Psoas muscle (tissue), 8 donors: Measurements from ENCODE around the gene CLMP. TPM values are rescaled to one million over a fixed set of nuclear protein-coding genes. Genes with fewer than 3 reads are reported as not detected.

Experiments used
- ATAC-seq, 4 donors: fragments of 200-7000 bp; cut with Tn5 transposase; one replicate each; pipeline ENCODE4 v1.9.1; 2020; ENCODE audit warnings: moderate library complexity in 3 of 4, mild to moderate bottlenecking in 2 of 4
- DNase-seq, 2 donors: peaks; one replicate each; pipeline ENCODE4 v3.0.0-alpha.2; 2020
- H3K27ac ChIP-seq: fragments of 200-600 bp; one replicate; pipeline ENCODE4 v1.8.0; 2022
- H3K27me3 ChIP-seq, 3 donors: fragments of 200-600 bp in 1 of 3; one replicate each; pipeline versions ENCODE4 v1.6.1 to v1.8.0; 2013 to 2022; ENCODE audit warnings: low read length in 2 of 3, mild to moderate bottlenecking in 2 of 3, moderate library complexity in 1 of 3; ENCODE audit not compliant: insufficient read depth in 3 of 3
- H3K36me3 ChIP-seq, 2 donors: fragments of 200-600 bp in 1 of 2; one replicate each; pipeline versions ENCODE4 v1.6.1 to v1.8.0; 2013 to 2022; ENCODE audit warnings: low read depth in 1 of 2, mild to moderate bottlenecking in 1 of 2, moderate library complexity in 1 of 2; ENCODE audit not compliant: insufficient read depth in 1 of 2
- H3K4me1 ChIP-seq: fragments of 200-600 bp; one replicate; pipeline ENCODE4 v1.8.0; 2022
- H3K4me3 ChIP-seq: fragments of 200-600 bp; one replicate; pipeline ENCODE4 v1.8.0; 2022; ENCODE audit warnings: mild to moderate bottlenecking
- H3K9me3 ChIP-seq: fragments of 200-600 bp; one replicate; pipeline ENCODE4 v1.8.0; 2022
- WGBS, 3 donors: extraction: QIAGEN DNeasy Blood & Tissue Kit; methylation state at CpG; one replicate each; pipeline versions ENCODE4 v1.1.6 to v1.1.7; 2013; 5-methylcytosine and 5-hydroxymethylcytosine counted together
- intact Hi-C, 2 donors: fragments of 100-400 bp; cut with DNase I; formaldehyde crosslinking; loops; one replicate each; pipeline versions ENCODE4 v1.11.0 to v1.14.2; 2022
- polyA plus RNA-seq, 3 donors: library from polyadenylated mRNA; stranded (reverse); fragments of 200-250 nt; gene quantifications; one replicate each; pipeline ENCODE4 v1.2.3, GENCODE V29; 2013
- total RNA-seq, 4 donors: library from RNA; stranded (reverse); fragmentation: NEBNext Ultra II Directional in 2 of 4; extraction: Animal tissue kit (Norgen Biotek cat#: 25700) in 2 of 4; gene quantifications; one replicate each; pipeline versions ENCODE4 v1.2.1 to v1.2.4, GENCODE V29; 2021 to 2023
- TF ChIP-seq, protein P1 (sequence below): fragments of 200-600 bp; IDR thresholded peaks from one replicate; pipeline ENCODE4 v1.8.0; 2022; ENCODE audit warnings: antibody characterized with exemption
- donor health status: healthy with polysubstance abuse.
- donor health status: DM: no; HTN: no; CAD: no; lungs with moderate emphysema.
- donor health status: Bipolar disorder and iron deficiency.
- donor health status: healthy.
- donor health status: DM: yes; HTN: yes; CAD: no.
- donor health status: DM: no; HTN: no; CAD: no.
- donor health status: DM: no; HTN: no; CAD: no.
- donor health status: DM: yes; HTN: yes; CAD: no.

Gene CLMP
- total and polyA plus RNA-seq, 7 donors = 0.83 to 4.2 (median 2.9) TPM

GRCh38 chr11:123186286-123186685, 8.8 kb downstream of the CLMP start:
- Histone ChIP-seq H3K27me3 (peaks cover 0 to 77% (median 6%) of the 10 kb centered on the region in 3 donors), H3K9me3 (no peaks in the 10 kb centered on the region), H3K27ac (no peak overlapping the region), H3K4me1 (no peaks in the 10 kb centered on the region), H3K36me3 (no peaks in the 10 kb centered on the region), H3K4me3 (no peak overlapping the region)
- TF ChIP-seq, protein P1, sequence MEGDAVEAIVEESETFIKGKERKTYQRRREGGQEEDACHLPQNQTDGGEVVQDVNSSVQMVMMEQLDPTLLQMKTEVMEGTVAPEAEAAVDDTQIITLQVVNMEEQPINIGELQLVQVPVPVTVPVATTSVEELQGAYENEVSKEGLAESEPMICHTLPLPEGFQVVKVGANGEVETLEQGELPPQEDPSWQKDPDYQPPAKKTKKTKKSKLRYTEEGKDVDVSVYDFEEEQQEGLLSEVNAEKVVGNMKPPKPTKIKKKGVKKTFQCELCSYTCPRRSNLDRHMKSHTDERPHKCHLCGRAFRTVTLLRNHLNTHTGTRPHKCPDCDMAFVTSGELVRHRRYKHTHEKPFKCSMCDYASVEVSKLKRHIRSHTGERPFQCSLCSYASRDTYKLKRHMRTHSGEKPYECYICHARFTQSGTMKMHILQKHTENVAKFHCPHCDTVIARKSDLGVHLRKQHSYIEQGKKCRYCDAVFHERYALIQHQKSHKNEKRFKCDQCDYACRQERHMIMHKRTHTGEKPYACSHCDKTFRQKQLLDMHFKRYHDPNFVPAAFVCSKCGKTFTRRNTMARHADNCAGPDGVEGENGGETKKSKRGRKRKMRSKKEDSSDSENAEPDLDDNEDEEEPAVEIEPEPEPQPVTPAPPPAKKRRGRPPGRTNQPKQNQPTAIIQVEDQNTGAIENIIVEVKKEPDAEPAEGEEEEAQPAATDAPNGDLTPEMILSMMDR = no peak
- intact Hi-C loops = no loop called here
- DNase-seq (no peak), ATAC-seq (no peak)
- WGBS, 3 donors = 79 to 84% (median 84%) methylated on average over 8 of the region's 8 CpGs

GRCh38 chr11:123185326-123185725, 9.7 kb downstream of the CLMP start:
- WGBS, 3 donors = 59 to 76% (median 75%) methylated on average over 11 to 12 of the region's 12 CpGs
- no peak for ATAC-seq
- Histone ChIP-seq H3K4me1 (no peaks in the 10 kb centered on the region), H3K27me3 (peaks cover 0 to 68% (median 6%) of the 10 kb centered on the region in 3 donors), H3K27ac (no peak overlapping the region), H3K4me3 (no peak overlapping the region), H3K36me3 (no peaks in the 10 kb centered on the region), H3K9me3 (no peaks in the 10 kb centered on the region)
- DNase-seq = no peak
- TF ChIP-seq, protein P1 = no peak
- intact Hi-C loops = no loop called here

DNA sequence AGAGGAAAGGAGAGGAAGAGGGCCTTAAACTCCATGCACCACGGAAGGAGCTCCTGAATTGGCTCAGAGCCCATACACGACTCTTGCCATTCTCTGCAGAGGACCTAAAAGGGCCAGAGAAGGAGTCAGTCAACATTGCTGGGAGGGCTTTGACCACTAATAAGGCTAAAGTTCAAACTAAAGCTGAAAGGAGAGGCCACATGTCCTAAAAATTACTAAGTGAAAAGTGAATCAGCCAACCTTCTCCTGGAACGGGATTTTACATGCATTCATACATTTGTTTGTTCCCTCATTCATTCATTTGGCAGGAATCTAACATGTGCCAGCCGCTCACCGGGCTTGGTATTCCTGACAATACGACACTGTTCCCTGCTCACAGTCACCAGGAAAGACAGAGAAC, 10.5 kb downstream of the CLMP start:
- no peak overlapping the region for H3K4me3 ChIP-seq
- no peak overlapping the region for H3K27ac ChIP-seq
- H3K36me3 ChIP-seq = no peaks in the 10 kb centered on the region
- no peak for DNase-seq
- no peaks in the 10 kb centered on the region for H3K4me1 ChIP-seq
- intact Hi-C loops = no loop called here
- TF ChIP-seq, protein P1 = no peak
- H3K27me3 ChIP-seq = peaks cover 0 to 60% (median 6%) of the 10 kb centered on the region in 3 donors
- no peak for ATAC-seq
- 35 to 56% (median 42%) methylated on average over 6 of the region's 6 CpGs for WGBS, 3 donors
- H3K9me3 ChIP-seq = no peaks in the 10 kb centered on the region

DNA sequence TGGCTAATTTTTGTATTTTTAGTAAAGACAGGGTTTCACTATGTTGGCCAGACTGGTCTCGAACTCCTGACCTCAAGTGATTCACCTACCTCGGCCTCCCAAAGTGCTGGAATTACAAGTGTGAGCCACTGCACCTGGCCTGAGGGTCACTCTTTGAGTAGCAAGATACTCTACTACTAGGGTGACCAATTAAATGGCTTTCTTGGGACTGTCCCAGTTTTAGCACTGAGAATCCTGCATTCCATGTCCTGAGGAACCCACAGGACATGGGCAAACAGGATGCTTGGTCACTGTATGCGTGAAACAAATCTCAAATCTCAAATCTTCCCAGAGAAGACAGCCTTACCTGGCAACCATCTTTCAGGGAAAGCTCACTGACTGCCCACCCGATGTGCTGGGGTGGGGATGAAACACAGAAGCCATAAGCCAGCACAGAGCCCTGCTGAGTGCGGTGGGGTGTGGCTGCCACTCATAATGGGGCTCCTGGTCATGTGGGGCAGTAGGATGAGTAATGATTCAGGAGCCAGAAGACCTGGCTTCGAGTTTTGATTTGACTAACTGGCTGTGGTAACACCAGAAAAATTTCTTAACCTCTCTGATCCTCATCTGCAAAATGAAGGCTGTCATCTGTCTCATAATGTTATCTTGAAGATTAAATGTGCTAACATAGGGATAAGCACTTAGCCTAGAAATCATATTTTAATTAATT, 11.5 kb downstream of the CLMP start:
- WGBS, 3 donors = 77 to 84% (median 77%) methylated on average over 6 of the region's 6 CpGs
- Histone ChIP-seq H3K4me1 (no peaks in the 10 kb centered on the region), H3K27ac (no peak overlapping the region), H3K27me3 (peaks cover 0 to 52% (median 6%) of the 10 kb centered on the region in 3 donors), H3K9me3 (no peaks in the 10 kb centered on the region), H3K4me3 (no peak overlapping the region), H3K36me3 (no peaks in the 10 kb centered on the region)
- DNase-seq (no peak), ATAC-seq (no peak)
- intact Hi-C loops = no loop called here
- TF ChIP-seq, protein P1 = no peak
